A549 (cell line): ENCODE measurements around the gene STK4.

Experiments used
- CTCF ChIP-seq: fragments of >200 bp; sonication (Bioruptor Twin); formaldehyde crosslinking; IDR thresholded peaks from 3 replicates; pipeline ENCODE4 v1.5.1; 2016
- E2F6 ChIP-seq: IDR thresholded peaks from 2 replicates; pipeline ENCODE4 v1.6.1; 2012; ENCODE audit warnings: low read depth, borderline replicate concordance
- EP300 ChIP-seq, 2 experiments: fragments of >200 bp; sonication (Bioruptor Twin); formaldehyde crosslinking; IDR thresholded peaks; 2 replicates in 1 of 2; 3 replicates in 1 of 2; pipeline ENCODE4 v1.6.1; 2016 to 2017
- PBX3 ChIP-seq: IDR thresholded peaks from 2 replicates; pipeline ENCODE4 v1.6.1; 2012
- POLR2A ChIP-seq: IDR thresholded peaks from 2 replicates; pipeline ENCODE4 v1.6.1; 2012; ENCODE audit warnings: mild to moderate bottlenecking, low read length
- ZFP36 ChIP-seq: fragments of 450-650 bp; IDR thresholded peaks from 2 replicates; pipeline ENCODE4 v1.6.1; 2014; ENCODE audit warnings: borderline replicate concordance; ENCODE audit not compliant: partially characterized antibody

GRCh38 chr20:44997668-44998067 lies 31.4 kb downstream of the STK4 start:
- TF ChIP-seq ZFP36 (no peak), E2F6 (no peak), POLR2A (no peak), PBX3 (no peak), CTCF (no peak), EP300 (IDR thresholded peaks at IDR 0.05) (no peak)
